GM20000 (cell line): ENCODE data around the gene FBP2.
"Not testable (repeated sequence)": the region's sequence is repeated elsewhere in the genome, so short reads cannot be mapped to it uniquely, and the experiment has no call there.

Experiments
- DNase-seq: peaks from one replicate; pipeline ENCODE4 v3.0.0; 2012; ENCODE audit warnings: low spot score
- CTCF ChIP-seq: IDR thresholded peaks from 2 replicates; pipeline ENCODE4 v1.5.1; 2012; ENCODE audit warnings: mild to moderate bottlenecking, control low read depth; ENCODE audit errors: extremely low read depth, missing control alignments

Gene FBP2

GRCh38 chr9:94606646-94607422 lies 13.2 kb upstream of the FBP2 start:
- no peak for DNase-seq
- TF ChIP-seq CTCF, result no peak

DNA sequence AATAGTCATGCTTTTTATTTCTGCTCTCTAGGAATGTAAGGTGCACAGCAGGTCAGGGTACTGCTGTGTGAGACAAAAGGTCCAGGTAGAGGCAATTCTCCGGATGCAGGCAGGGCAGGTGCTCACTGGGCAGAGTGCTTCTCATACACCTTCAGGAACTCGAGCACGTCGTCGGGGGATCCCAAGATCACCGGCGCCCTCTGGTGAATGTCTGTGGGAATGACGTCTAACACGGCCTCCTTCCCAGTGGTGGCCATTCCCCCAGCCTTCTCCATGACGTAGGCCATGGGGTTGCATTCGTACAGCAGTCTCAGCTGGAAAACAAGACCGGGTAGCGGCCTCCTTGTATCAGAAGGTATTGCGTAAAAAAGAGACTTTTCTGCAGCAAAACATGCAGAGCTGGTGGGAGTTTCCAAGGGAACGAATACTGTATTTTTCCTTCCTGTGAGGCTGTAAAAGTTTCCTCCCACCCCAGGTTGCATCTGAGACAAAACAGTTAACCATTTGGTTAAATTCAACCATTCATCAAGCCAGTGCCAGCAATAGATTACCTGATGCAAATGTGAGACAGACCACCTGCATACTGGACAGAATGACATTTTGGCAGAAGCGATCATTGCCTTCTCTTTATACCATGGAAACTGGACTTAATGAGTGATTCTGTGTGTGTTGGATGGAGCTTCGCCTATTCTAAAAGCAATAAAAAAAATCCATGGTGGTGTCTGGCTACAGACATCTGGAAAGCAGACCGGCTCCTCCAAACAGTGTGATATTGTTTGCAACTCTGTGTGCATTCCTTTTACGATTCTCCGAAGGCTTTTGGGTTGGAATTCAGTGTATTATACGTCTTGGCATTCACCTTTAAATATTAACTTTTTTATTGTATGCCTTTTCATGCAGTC lies 9.9 kb upstream of the FBP2 start:
- TF ChIP-seq CTCF, result peak; percentile 79
- peak; percentile 90 for DNase-seq

DNA sequence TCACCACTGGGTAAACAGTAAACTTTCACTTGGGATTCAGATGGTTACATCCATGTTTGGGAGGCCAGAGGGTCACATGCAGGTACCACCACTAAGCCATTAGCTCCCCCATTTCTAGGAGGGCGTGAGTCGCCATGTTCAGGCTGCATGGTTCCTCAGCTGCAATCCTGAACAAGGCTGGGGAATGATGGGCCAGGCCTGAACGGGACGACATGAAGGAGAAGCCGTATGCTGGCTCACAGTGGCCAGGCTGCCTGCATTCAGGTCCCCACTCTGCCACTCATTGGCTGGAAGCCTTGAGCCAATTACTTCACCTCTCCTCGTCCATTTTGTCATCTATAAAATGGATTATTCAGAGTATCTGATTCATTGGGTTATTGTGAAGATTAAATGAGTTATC lies 9.0 kb upstream of the FBP2 start:
- DNase-seq, result no peak
- TF ChIP-seq CTCF, result no peak

DNA sequence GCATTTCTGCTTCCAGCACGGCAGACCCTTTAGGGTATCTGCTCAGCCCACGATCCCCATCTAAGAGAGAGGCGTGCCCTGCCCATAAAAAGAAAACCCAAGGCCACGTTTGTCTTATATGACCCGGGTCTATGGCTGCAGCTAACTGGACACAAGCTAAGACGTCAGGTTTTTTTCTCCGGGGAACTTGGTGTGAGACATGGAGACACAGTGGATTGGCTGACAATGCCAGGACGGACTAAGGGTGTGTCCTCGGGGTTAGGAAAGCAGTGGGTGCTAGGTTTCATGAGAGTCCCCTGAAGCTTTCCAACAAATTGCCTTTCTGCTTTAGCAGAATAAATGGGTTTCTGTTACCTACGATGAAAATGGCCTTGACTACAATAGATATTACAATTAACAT lies 7.1 kb upstream of the FBP2 start:
- no peak for TF ChIP-seq CTCF
- no peak for DNase-seq

- no peak for TF ChIP-seq CTCF
- DNase-seq, result no peak
Measured at GRCh38 chr9:94600258-94600657, 6.6 kb upstream of the FBP2 start.

GRCh38 chr9:94599102-94599501 lies 5.5 kb upstream of the FBP2 start:
- no peak for TF ChIP-seq CTCF
- DNase-seq, result no peak

DNA sequence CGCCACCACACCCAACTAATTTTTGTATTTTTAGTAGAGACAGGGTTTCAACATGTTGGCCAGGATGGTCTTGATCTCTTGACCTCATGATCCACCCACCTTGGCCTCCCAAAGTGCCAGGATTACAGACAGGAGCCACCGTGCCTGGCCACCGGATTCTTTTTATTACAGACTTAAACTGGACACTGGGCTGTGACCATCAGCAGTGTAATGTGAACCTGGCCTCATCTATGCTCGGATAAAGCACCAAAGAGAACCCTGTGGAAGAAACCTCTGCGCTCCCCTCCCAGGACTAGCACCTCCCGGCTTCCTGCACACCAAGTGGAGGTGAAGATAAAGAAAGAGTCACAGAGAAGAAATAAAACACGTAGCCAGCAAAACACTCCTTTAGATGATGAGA lies 941 bp downstream of the FBP2 start:
- DNase-seq, result not testable (repeated sequence)
